ENCODE measurements around the gene TRIM31. TPM values are rescaled to one million over a fixed set of nuclear protein-coding genes. Genes with fewer than 3 reads are reported as not detected.
"Not testable (repeated sequence)": the region's sequence is repeated elsewhere in the genome, so short reads cannot be mapped to it uniquely, and the experiment has no call there.

TRIM31 gene
- total RNA-seq, 2 donors from 2014 or later, result 0.26 TPM; not detected in 1

DNA sequence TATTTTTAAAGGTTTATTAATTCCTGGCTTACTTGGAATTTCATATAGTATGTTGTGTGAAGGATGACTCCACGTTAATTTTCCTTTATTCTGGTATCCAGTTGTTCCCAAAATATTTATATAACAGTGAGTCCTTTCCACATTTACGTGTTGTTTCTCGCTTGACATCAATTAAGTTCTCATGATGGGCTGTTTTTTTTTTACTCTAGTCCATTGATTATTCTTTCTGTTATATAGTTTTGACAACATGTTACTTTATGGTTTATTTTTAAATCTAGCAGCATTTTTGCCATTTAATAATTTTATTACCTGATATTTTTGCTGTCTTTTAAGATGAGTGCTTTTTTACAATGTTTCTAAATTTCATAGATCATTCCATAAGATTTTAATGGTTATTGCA lies 29.8 kb upstream of the TRIM31 start:
- no peaks in the 10 kb centered on the region for H3K9me3 ChIP-seq
- 59 to 66% methylated on average over 3 of the region's 3 CpGs for WGBS, 2 donors
- H3K4me3 ChIP-seq, result no peak overlapping the region
- DNase-seq, result no peak
- intact Hi-C loops (cut with DNase I), result no loop called here
- H3K36me3 ChIP-seq (replicated peaks in 1 of 2; ENCODE audit: insufficient read depth in 1 of 2, low read depth in 2 of 2), result no peaks in the 10 kb centered on the region
- H3K27ac ChIP-seq, result no peak overlapping the region
- H3K27me3 ChIP-seq, result no peaks in the 10 kb centered on the region
- no peak for TF ChIP-seq POLR2A (IDR thresholded peaks at IDR 0.05)
- TF ChIP-seq, protein P1, sequence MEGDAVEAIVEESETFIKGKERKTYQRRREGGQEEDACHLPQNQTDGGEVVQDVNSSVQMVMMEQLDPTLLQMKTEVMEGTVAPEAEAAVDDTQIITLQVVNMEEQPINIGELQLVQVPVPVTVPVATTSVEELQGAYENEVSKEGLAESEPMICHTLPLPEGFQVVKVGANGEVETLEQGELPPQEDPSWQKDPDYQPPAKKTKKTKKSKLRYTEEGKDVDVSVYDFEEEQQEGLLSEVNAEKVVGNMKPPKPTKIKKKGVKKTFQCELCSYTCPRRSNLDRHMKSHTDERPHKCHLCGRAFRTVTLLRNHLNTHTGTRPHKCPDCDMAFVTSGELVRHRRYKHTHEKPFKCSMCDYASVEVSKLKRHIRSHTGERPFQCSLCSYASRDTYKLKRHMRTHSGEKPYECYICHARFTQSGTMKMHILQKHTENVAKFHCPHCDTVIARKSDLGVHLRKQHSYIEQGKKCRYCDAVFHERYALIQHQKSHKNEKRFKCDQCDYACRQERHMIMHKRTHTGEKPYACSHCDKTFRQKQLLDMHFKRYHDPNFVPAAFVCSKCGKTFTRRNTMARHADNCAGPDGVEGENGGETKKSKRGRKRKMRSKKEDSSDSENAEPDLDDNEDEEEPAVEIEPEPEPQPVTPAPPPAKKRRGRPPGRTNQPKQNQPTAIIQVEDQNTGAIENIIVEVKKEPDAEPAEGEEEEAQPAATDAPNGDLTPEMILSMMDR (IDR thresholded peaks at IDR 0.05), result no peak
- no peaks in the 10 kb centered on the region for H3K4me1 ChIP-seq
- no peak for ATAC-seq

DNA sequence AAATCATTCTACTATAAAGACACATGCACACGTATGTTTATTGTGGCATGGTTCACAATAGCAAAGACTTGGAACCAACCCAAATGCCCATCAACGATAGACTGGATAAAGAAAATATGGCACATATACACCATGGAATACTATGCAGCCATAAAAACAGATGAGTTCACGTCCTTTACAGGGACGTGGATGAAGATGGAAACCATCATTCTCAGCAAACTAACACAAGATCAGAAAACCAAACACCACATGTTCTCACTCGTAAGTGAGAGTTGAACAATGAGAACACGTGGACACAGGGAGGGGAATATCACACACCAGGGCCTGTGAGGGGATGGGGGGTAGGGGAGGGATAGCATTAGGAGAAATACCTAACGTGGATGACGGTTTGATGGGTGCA lies 27.4 kb upstream of the TRIM31 start:
- H3K27me3 ChIP-seq; H3K36me3 ChIP-seq (replicated peaks in 1 of 2; ENCODE audit: insufficient read depth in 1 of 2, low read depth in 2 of 2); H3K4me1 ChIP-seq; DNase-seq; H3K9me3 ChIP-seq; H3K27ac ChIP-seq; H3K4me3 ChIP-seq; intact Hi-C loops (cut with DNase I); ATAC-seq: not testable (repeated sequence)
- WGBS, 2 donors, result 66 to 76% methylated on average over 8 of the region's 8 CpGs

DNA sequence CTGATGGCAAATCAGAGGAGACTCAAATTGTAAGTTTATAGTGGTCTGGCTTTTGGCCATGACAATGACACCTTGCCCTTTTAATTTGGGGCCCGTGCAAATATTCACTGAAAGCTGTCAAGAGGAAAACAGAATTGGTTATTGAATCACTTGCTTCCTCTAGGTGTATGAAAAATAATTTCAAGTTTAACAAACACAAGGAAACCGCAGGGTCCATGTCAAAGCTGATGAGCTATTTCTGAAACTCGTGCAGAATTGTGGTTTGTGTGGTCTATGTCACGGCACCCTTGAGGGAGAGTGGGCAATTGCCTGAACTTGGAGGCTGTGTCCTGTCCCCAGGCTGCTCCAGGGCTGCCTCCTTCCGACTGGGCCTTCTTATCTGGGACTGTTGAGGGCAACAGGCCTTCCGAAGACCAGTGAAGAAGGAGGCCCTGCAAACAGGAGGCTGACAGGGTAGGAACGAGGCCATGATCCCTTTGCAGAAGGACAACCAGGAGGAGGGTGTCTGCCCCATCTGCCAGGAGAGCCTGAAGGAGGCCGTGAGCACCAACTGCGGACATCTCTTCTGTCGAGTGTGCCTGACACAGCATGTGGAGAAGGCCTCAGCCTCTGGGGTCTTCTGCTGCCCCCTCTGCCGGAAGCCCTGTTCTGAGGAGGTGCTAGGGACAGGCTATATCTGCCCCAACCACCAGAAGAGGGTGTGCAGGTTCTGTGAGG lies 23.8 kb upstream of the TRIM31 start:
- ATAC-seq (no peak), DNase-seq (no peak)
- H3K4me3 ChIP-seq, result no peak overlapping the region
- H3K36me3 ChIP-seq (replicated peaks in 1 of 2; ENCODE audit: insufficient read depth in 1 of 2, low read depth in 2 of 2), result no peaks in the 10 kb centered on the region
- H3K27ac ChIP-seq, result no peak overlapping the region
- 61 to 62% methylated on average over 6 to 11 of the region's 11 CpGs for WGBS, 2 donors
- no peaks in the 10 kb centered on the region for H3K9me3 ChIP-seq
- H3K4me1 ChIP-seq, result no peaks in the 10 kb centered on the region
- intact Hi-C loops (cut with DNase I), result no loop called here
- no peaks in the 10 kb centered on the region for H3K27me3 ChIP-seq
- no peak for TF ChIP-seq POLR2A (IDR thresholded peaks at IDR 0.05)
- TF ChIP-seq, protein P1 (IDR thresholded peaks at IDR 0.05), result no peak

DNA sequence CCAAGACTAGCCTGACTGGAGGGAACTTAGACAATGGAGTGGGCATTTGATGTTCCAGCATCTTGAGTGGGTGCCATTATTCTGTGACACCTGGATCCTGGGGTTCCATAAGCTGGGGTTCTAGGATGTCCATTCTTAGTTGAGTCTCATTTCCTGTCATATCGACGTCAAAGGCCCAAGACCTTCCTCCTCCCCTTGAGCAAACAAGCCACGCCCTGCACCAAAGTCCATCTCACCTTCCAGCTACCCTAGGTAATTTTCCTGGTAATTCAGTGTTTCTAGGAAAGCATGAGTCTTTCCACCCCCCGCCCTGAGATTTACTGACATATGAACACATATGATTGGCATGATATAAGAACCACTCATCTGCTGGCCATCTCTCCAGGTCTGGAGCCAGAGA lies 22.9 kb upstream of the TRIM31 start, which contains the start of gene TRIM40:
Gene TRIM40, plus strand, starts transcription at position 384 of the 400 bp plus-strand sequence. CDS start 897 bp downstream, outside the sequence.
- Histone ChIP-seq H3K4me1 (no peaks in the 10 kb centered on the region), H3K27me3 (no peaks in the 10 kb centered on the region), H3K27ac (no peak within 1 kb of the TSS), H3K9me3 (no peaks in the 10 kb centered on the region), H3K36me3 (replicated peaks in 1 of 2; ENCODE audit: insufficient read depth in 1 of 2, low read depth in 2 of 2) (no peaks in the 10 kb centered on the region), H3K4me3 (no peak within 1 kb of the TSS)
- 51% methylated on average over 4 of the region's 4 CpGs for WGBS, 2 donors
- DNase-seq (no peak), ATAC-seq (no peak)
- intact Hi-C loops (cut with DNase I), result no loop called here
- TF ChIP-seq, protein P1 (IDR thresholded peaks at IDR 0.05), result no peak
- no peak for TF ChIP-seq POLR2A (IDR thresholded peaks at IDR 0.05)

DNA sequence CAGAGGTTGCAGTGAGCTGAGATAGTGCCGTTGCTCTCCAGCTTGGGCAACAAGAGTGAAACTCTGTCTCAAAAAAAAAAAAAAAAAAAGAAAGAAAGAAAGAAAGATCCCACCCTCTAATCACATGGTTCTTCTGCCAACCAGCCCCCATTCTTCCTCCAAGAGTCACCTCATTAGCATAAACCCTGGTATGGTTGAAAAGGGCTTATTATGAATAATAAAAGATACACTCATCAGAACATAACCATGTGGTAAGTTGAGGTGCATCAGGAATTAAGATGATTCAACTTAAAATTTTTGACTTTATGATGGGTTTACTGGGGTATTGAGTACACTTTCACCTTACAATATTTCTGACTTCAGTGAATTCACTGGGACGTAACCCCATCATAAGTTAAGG lies 22.3 kb upstream of the TRIM31 start:
- ATAC-seq (no peak), DNase-seq (no peak)
- H3K9me3 ChIP-seq, result no peaks in the 10 kb centered on the region
- H3K4me3 ChIP-seq, result no peak overlapping the region
- intact Hi-C loops (cut with DNase I), result no loop called here
- TF ChIP-seq, protein P1 (IDR thresholded peaks at IDR 0.05), result no peak
- TF ChIP-seq POLR2A (IDR thresholded peaks at IDR 0.05), result no peak
- H3K27me3 ChIP-seq, result no peaks in the 10 kb centered on the region
- no peaks in the 10 kb centered on the region for H3K36me3 ChIP-seq (replicated peaks in 1 of 2; ENCODE audit: insufficient read depth in 1 of 2, low read depth in 2 of 2)
- no peak overlapping the region for H3K27ac ChIP-seq
- 50 to 69% methylated on average over 2 of the region's 2 CpGs for WGBS, 2 donors
- H3K4me1 ChIP-seq, result no peaks in the 10 kb centered on the region

Measured in body of pancreas (tissue), 4 donors.